HepG2 (cell line): ENCODE measurements around the gene IHH. TPM values are rescaled to one million over a fixed set of nuclear protein-coding genes. Genes with fewer than 3 reads are reported as not detected.

Source experiments
- CAMTA2 ChIP-seq: sonication (generic); formaldehyde crosslinking; IDR thresholded peaks from 2 replicates; pipeline ENCODE4 v1.4.0; 2020; ENCODE audit warnings: mild to moderate bottlenecking, missing genetic modification reagents, borderline replicate concordance
- CBFB ChIP-seq: sonication (generic); formaldehyde crosslinking; IDR thresholded peaks from 2 replicates; pipeline ENCODE4 v1.4.0; 2020; ENCODE audit warnings: missing genetic modification reagents
- CTCF ChIP-seq: sonication (generic); formaldehyde crosslinking; IDR thresholded peaks from 2 replicates; pipeline ENCODE4 v1.5.0; 2020; ENCODE audit warnings: mild to moderate bottlenecking, missing genetic modification reagents, moderate library complexity
- HOXA7 ChIP-seq: sonication (generic); formaldehyde crosslinking; IDR thresholded peaks from 2 replicates; pipeline ENCODE4 v1.8.1; 2022; ENCODE audit warnings: mild to moderate bottlenecking, missing genetic modification reagents, moderate library complexity
- MIER2 ChIP-seq: IDR thresholded peaks from 2 replicates; pipeline ENCODE4 v1.6.1; 2016; ENCODE audit warnings: missing biosample characterization, missing genetic modification reagents
- MZF1 ChIP-seq: sonication (generic); formaldehyde crosslinking; IDR thresholded peaks from 2 replicates; pipeline ENCODE4 v1.8.1; 2023; ENCODE audit warnings: mild to moderate bottlenecking, missing genetic modification reagents, borderline replicate concordance
- NFKB2 ChIP-seq: sonication (generic); formaldehyde crosslinking; IDR thresholded peaks from 2 replicates; pipeline ENCODE4 v1.4.0; 2020; ENCODE audit warnings: missing genetic modification reagents, borderline replicate concordance
- NFKBIZ ChIP-seq: IDR thresholded peaks from 2 replicates; pipeline ENCODE4 v1.6.1; 2018; ENCODE audit warnings: missing genetic modification reagents, missing compliant biosample characterization
- RBAK ChIP-seq: sonication (generic); formaldehyde crosslinking; IDR thresholded peaks from 2 replicates; pipeline ENCODE4 v1.5.1; 2020; ENCODE audit warnings: mild to moderate bottlenecking, missing genetic modification reagents
- SCMH1 ChIP-seq: sonication (generic); formaldehyde crosslinking; IDR thresholded peaks from 2 replicates; pipeline ENCODE4 v1.9.0; 2021; ENCODE audit warnings: missing genetic modification reagents, mild to moderate bottlenecking, borderline replicate concordance
- YEATS2 ChIP-seq: sonication (generic); formaldehyde crosslinking; IDR thresholded peaks from 2 replicates; pipeline ENCODE4 v1.4.0; 2020; ENCODE audit warnings: missing genetic modification reagents, borderline replicate concordance
- ZHX2 ChIP-seq, 2 experiments: sonication (generic) in 1 of 2; formaldehyde crosslinking in 1 of 2; IDR thresholded peaks; 2 replicates each; pipeline versions ENCODE4 v1.6.1 to v1.9.0; 2014 to 2022; ENCODE audit warnings: antibody characterized with exemption in 1 of 2, borderline replicate concordance in 1 of 2, inconsistent platforms in 1 of 2, low read depth in 1 of 2, missing genetic modification reagents in 1 of 2
- ZNF296 ChIP-seq: sonication (generic); formaldehyde crosslinking; conservative IDR thresholded peaks from 2 replicates; pipeline ENCODE4 v1.5.0; 2020; ENCODE audit warnings: mild to moderate bottlenecking, missing genetic modification reagents
- ZNF543 ChIP-seq: sonication (generic); formaldehyde crosslinking; IDR thresholded peaks from 2 replicates; pipeline ENCODE4 v1.4.0; 2020; ENCODE audit warnings: mild to moderate bottlenecking, missing genetic modification reagents
- ZNF597 ChIP-seq: sonication (generic); formaldehyde crosslinking; IDR thresholded peaks from 2 replicates; pipeline ENCODE4 v1.5.0; 2020; ENCODE audit warnings: missing genetic modification reagents
- ZNF616 ChIP-seq: sonication (generic); formaldehyde crosslinking; IDR thresholded peaks from 2 replicates; pipeline ENCODE4 v1.5.0; 2020; ENCODE audit warnings: low read depth, mild to moderate bottlenecking, missing genetic modification reagents
- ZNF691 ChIP-seq: sonication (generic); formaldehyde crosslinking; IDR thresholded peaks from 2 replicates; pipeline ENCODE4 v1.4.0; 2020; ENCODE audit warnings: missing genetic modification reagents, low read depth, mild to moderate bottlenecking, borderline replicate concordance
- polyA plus RNA-seq, 8 experiments: library from polyadenylated mRNA; depleted of rRNA in 3 of 8; stranded (reverse) in 7 of 8; unstranded in 1 of 8; fragments of >200 nt; fragmentation: Illumina TruSeq in 4 of 8; extraction: Trizol in 4 of 8; gene quantifications; 2 replicates each; pipeline versions ENCODE4 v1.2.1 to v1.2.3, GENCODE V29; 2011 to 2016; ENCODE audit warnings: low read depth in 4 of 8, missing spikeins in 1 of 8, mixed read lengths in 1 of 8; ENCODE audit not compliant: insufficient read depth in 1 of 8
- total RNA-seq, 5 experiments: library from RNA; depleted of rRNA; stranded (reverse); fragments of >200 nt; fragmentation: Illumina TruSeq; extraction: Trizol; gene quantifications; 2 replicates each; pipeline ENCODE4 v1.2.3, GENCODE V29; 2016; ENCODE audit warnings: low read depth in 1 of 5
- TF ChIP-seq, protein P1 (sequence below): sonication (generic); formaldehyde crosslinking; IDR thresholded peaks from 2 replicates; pipeline ENCODE4 v1.8.1; 2023; ENCODE audit warnings: mild to moderate bottlenecking, missing genetic modification reagents

Gene IHH
- total and polyA plus RNA-seq, 2 of the 13 experiments (the other 11 are each of a cell fraction or from before 2014, with no cell fraction given), result 0.42 TPM; not detected in 1

GRCh38 chr2:219057709-219058540, 2.8 kb downstream of the IHH start (continued):
- TF ChIP-seq CTCF (CRISPR knock-in tag), result peak; percentile 100
- no peak for TF ChIP-seq CAMTA2
- peak; percentile 78 for TF ChIP-seq CBFB (CRISPR knock-in tag)
- peak; percentile 78; the same call in 1 of the 2 replicates for TF ChIP-seq MIER2 (CRISPR knock-in tag)
- TF ChIP-seq ZNF691 (CRISPR knock-in tag), result no peak; the same call in 1 of the 2 replicates
- TF ChIP-seq ZNF296 (CRISPR knock-in tag), result no peak
- TF ChIP-seq, protein P1, sequence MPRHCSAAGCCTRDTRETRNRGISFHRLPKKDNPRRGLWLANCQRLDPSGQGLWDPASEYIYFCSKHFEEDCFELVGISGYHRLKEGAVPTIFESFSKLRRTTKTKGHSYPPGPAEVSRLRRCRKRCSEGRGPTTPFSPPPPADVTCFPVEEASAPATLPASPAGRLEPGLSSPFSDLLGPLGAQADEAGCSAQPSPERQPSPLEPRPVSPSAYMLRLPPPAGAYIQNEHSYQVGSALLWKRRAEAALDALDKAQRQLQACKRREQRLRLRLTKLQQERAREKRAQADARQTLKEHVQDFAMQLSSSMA (CRISPR knock-in tag), result no peak
- TF ChIP-seq MZF1, result no peak
- no peak for TF ChIP-seq ZNF543 (CRISPR knock-in tag)
- TF ChIP-seq SCMH1 (CRISPR knock-in tag), result no peak
- no peak for TF ChIP-seq ZNF616 (CRISPR knock-in tag)
- TF ChIP-seq NFKB2 (CRISPR knock-in tag), result peak; percentile 79; the same call in 1 of the 2 replicates
- peak; percentile 50; the same call in 1 of the 2 replicates for TF ChIP-seq YEATS2 (CRISPR knock-in tag)
- TF ChIP-seq ZNF597 (CRISPR knock-in tag), result no peak
- no peak for TF ChIP-seq NFKBIZ (CRISPR knock-in tag)
- TF ChIP-seq RBAK (CRISPR knock-in tag), result no peak
- no peak for TF ChIP-seq ZHX2 (IDR thresholded peaks at IDR 0.05; ENCODE audit: low read depth)
- no peak for TF ChIP-seq ZHX2 (CRISPR knock-in tag; IDR thresholded peaks at IDR 0.05; ENCODE audit: borderline replicate concordance)
- TF ChIP-seq HOXA7 (CRISPR knock-in tag), result no peak
